ENCODE results near the gene IL36B. TPM values are rescaled to one million over a fixed set of nuclear protein-coding genes. Genes with fewer than 3 reads are reported as not detected.
A peak's percentile ranks its signal among the peaks of the same experiment; 100 is the strongest.

IL36B gene
- total RNA-seq, 1 donor, result not detected

GRCh38 chr2:113069676-113070605 is 17.3 kb upstream of the IL36B start:
- no peak overlapping the region for H3K4me3 ChIP-seq (ENCODE audit: low read depth, low read length)
- TF ChIP-seq CTCF (IDR thresholded peaks at IDR 0.05; ENCODE audit: insufficient read depth, low read length), result no peak
- DNase-seq (ENCODE audit: low read depth), result no peak

DNA sequence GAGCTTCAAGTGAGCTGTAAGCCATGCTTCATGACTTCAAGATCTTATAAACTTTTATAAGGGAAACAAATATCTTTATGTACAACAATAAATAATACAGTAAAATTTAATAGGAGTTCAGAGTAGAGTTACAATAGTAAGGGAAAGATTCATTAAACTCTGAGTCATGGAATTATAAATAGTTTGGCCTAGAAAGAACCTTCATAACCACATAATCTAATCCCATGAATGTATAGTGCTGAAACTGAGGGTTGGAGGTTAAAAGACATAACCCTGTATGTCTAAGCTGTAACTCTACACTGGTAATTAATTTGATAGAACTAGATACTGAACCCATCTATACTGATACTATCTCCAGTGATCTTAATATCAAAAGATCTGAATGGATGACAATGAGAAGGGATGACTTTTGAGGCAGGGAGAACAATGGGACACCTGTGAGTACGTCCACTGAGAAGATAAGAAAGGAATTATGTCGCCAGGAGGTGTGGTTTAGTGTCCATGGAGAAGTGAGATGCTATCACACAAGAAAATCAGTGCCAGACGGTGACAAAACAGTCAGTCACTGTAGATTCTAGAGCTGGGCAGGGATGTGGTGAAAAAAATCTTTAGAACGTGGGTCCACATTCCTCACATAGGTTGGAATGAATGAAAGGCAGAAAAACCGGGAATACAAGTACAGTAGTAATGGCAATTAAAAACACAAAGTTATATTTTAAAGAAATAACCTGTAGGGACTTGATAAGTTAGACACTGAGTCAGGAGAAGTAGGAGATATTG is 16.2 kb upstream of the IL36B start:
- DNase-seq (ENCODE audit: low read depth), result peak; percentile 21
- TF ChIP-seq CTCF (IDR thresholded peaks at IDR 0.05; ENCODE audit: insufficient read depth, low read length), result no peak
- H3K4me3 ChIP-seq (ENCODE audit: low read depth, low read length), result no peak overlapping the region

GRCh38 chr2:113068249-113068648 is 15.6 kb upstream of the IL36B start:
- no peak overlapping the region for H3K4me3 ChIP-seq (ENCODE audit: low read depth, low read length)
- DNase-seq (ENCODE audit: low read depth), result no peak
- TF ChIP-seq CTCF (IDR thresholded peaks at IDR 0.05; ENCODE audit: insufficient read depth, low read length), result no peak

- no peak for TF ChIP-seq CTCF (IDR thresholded peaks at IDR 0.05; ENCODE audit: insufficient read depth, low read length)
- no peak for DNase-seq (ENCODE audit: low read depth)
These were observed 15.0 kb upstream of the IL36B start, which contains the start of gene IL1F10 for GRCh38 chr2:113067681-113068080. TSS of gene IL1F10 (plus strand) at chr2:113067970. CDS start at chr2:113072739, 4,769 bp downstream.

GRCh38 chr2:113064898-113065297 is 12.2 kb upstream of the IL36B start:
- no peak overlapping the region for H3K4me3 ChIP-seq (ENCODE audit: low read depth, low read length)
- no peak for TF ChIP-seq CTCF (IDR thresholded peaks at IDR 0.05; ENCODE audit: insufficient read depth, low read length)
- no peak for DNase-seq (ENCODE audit: low read depth)

More at GRCh38 chr2:113067681-113068080, 15.0 kb upstream of the IL36B start, which contains the start of gene IL1F10:
- H3K4me3 ChIP-seq (ENCODE audit: low read depth, low read length), result no peak within 1 kb of the TSS

- no peak overlapping the region for H3K4me3 ChIP-seq (ENCODE audit: low read depth, low read length)
- TF ChIP-seq CTCF (IDR thresholded peaks at IDR 0.05; ENCODE audit: insufficient read depth, low read length), result no peak
- no peak for DNase-seq (ENCODE audit: low read depth)
These were observed 11.6 kb upstream of the IL36B start for GRCh38 chr2:113064281-113064680.
